IPS-18c (cell line): ENCODE data around the gene JUNB.
A peak's percentile ranks its signal among the peaks of the same experiment; 100 is the strongest.

Source experiments
- H3K4me3 ChIP-seq: 2 replicates; pipeline ENCODE4 v1.7.0; 2013; ENCODE audit warnings: low read depth, mild to moderate bottlenecking, low read length, moderate library complexity; ENCODE audit not compliant: insufficient read depth
- H3K9me3 ChIP-seq: one replicate; pipeline ENCODE4 v1.6.1; 2013; ENCODE audit warnings: mild to moderate bottlenecking, low read length, moderate library complexity; ENCODE audit not compliant: control insufficient read depth, insufficient read depth

Gene JUNB

GRCh38 chr19:12791345-12792050 lies at the start of gene JUNB:
TSS of gene JUNB (plus strand) at chr19:12791486. CDS start at chr19:12791772, 286 bp downstream.
- no peaks in the 10 kb centered on the region for H3K9me3 ChIP-seq
- H3K4me3 ChIP-seq = peak within 1 kb of the TSS; percentile 61

GRCh38 chr19:12745166-12745897 lies 46.0 kb upstream of the JUNB start:
- Histone ChIP-seq H3K9me3 (no peaks in the 10 kb centered on the region), H3K4me3 (no peak overlapping the region)

GRCh38 chr19:12748489-12748888 lies 42.8 kb upstream of the JUNB start:
- H3K4me3 ChIP-seq = no peak overlapping the region
- no peaks in the 10 kb centered on the region for H3K9me3 ChIP-seq

- H3K4me3 ChIP-seq = no peak overlapping the region; the same call in 1 of the 2 replicates
- H3K9me3 ChIP-seq = no peaks in the 10 kb centered on the region
These were observed 41.3 kb upstream of the JUNB start for GRCh38 chr19:12749938-12750521.

- H3K9me3 ChIP-seq = no peaks in the 10 kb centered on the region
- peak overlapping the region; percentile 36; the same call in 1 of the 2 replicates for H3K4me3 ChIP-seq
These were observed 40.4 kb upstream of the JUNB start for GRCh38 chr19:12750851-12751250.

GRCh38 chr19:12751635-12752034 lies 39.7 kb upstream of the JUNB start, which contains the start of gene BEST2:
TSS of gene BEST2 (plus strand) at chr19:12751791. CDS start at chr19:12752593, 802 bp downstream.
- Histone ChIP-seq H3K4me3 (peak within 1 kb of the TSS; percentile 36), H3K9me3 (no peaks in the 10 kb centered on the region)

- H3K4me3 ChIP-seq = peak overlapping the region; percentile 36; the same call in 1 of the 2 replicates
- no peaks in the 10 kb centered on the region for H3K9me3 ChIP-seq
These were observed 39.1 kb upstream of the JUNB start for GRCh38 chr19:12752056-12752781.

GRCh38 chr19:12754465-12755196 lies 36.7 kb upstream of the JUNB start:
- no peak overlapping the region for H3K4me3 ChIP-seq
- H3K9me3 ChIP-seq = no peaks in the 10 kb centered on the region

GRCh38 chr19:12756150-12756883 lies 35.0 kb upstream of the JUNB start:
- Histone ChIP-seq H3K4me3 (no peak overlapping the region), H3K9me3 (no peaks in the 10 kb centered on the region)

- Histone ChIP-seq H3K9me3 (no peaks in the 10 kb centered on the region), H3K4me3 (peak overlapping the region; percentile 38)
These were observed 33.6 kb upstream of the JUNB start for GRCh38 chr19:12757544-12758274.

- Histone ChIP-seq H3K9me3 (no peaks in the 10 kb centered on the region), H3K4me3 (no peak overlapping the region)
These were observed 31.6 kb upstream of the JUNB start for GRCh38 chr19:12759686-12760085.

GRCh38 chr19:12763100-12763499 lies 28.2 kb upstream of the JUNB start:
- H3K4me3 ChIP-seq = no peak overlapping the region
- no peaks in the 10 kb centered on the region for H3K9me3 ChIP-seq

- Histone ChIP-seq H3K4me3 (no peak overlapping the region), H3K9me3 (no peaks in the 10 kb centered on the region)
These were observed 26.6 kb upstream of the JUNB start for GRCh38 chr19:12764698-12765097.

GRCh38 chr19:12766051-12766521 lies 25.2 kb upstream of the JUNB start:
- Histone ChIP-seq H3K9me3 (no peaks in the 10 kb centered on the region), H3K4me3 (peak overlapping the region; percentile 67)

GRCh38 chr19:12767150-12767549 lies 24.1 kb upstream of the JUNB start:
- H3K9me3 ChIP-seq = no peaks in the 10 kb centered on the region
- no peak overlapping the region for H3K4me3 ChIP-seq
